Common myeloid progenitor, CD34-positive (primary cell): Measurements from ENCODE around the gene ITPR2.

Experiments
- CTCF ChIA-PET: fragments of 350-600 bp; sonication (Branson Sonifier 250); formaldehyde crosslinking; loops from one replicate; lab custom pipeline; 2021; ENCODE audit warnings: antibody characterized with exemption; lab: Charles Lee
- POLR2A ChIA-PET: fragments of 350-600 bp; sonication (Branson Sonifier 250); formaldehyde crosslinking; loops from one replicate; lab custom pipeline; 2021; ENCODE audit warnings: antibody characterized with exemption; lab: Charles Lee
- DNase-seq, 3 donors: peaks; one replicate each; pipeline versions ENCODE4 v3.0.0 to v3.0.0-alpha.2; 2013
- H3K27ac ChIP-seq, 2 experiments: 1 replicate in 1 of 2; 2 replicates in 1 of 2; pipeline ENCODE4 v1.7.0; 2013; ENCODE audit warnings: inconsistent platforms in 2 of 2, low read length in 2 of 2, mild to moderate bottlenecking in 2 of 2, low read depth in 1 of 2, moderate library complexity in 1 of 2; ENCODE audit not compliant: severe bottlenecking in 2 of 2, insufficient read depth in 1 of 2, poor library complexity in 1 of 2
- H3K27me3 ChIP-seq, 5 experiments: replicated peaks in 2 of 5; 1 replicate in 3 of 5; 2 replicates in 2 of 5; pipeline versions ENCODE4 v1.6.1 to v1.7.0; 2013; ENCODE audit warnings: low read length in 4 of 5, mild to moderate bottlenecking in 2 of 5, moderate library complexity in 2 of 5, inconsistent platforms in 1 of 5; ENCODE audit not compliant: insufficient read depth in 5 of 5, control insufficient read depth in 4 of 5
- H3K36me3 ChIP-seq, 4 experiments: 1 replicate in 2 of 4; 2 replicates in 2 of 4; pipeline versions ENCODE4 v1.6.1 to v1.7.0; 2013; ENCODE audit warnings: low read length in 3 of 4, control low read depth in 1 of 4, mild to moderate bottlenecking in 1 of 4; ENCODE audit not compliant: control insufficient read depth in 4 of 4, insufficient read depth in 4 of 4
- H3K4me1 ChIP-seq, 4 experiments: 1 replicate in 3 of 4; 2 replicates in 1 of 4; pipeline versions ENCODE4 v1.6.1 to v1.7.1; 2013; ENCODE audit warnings: low read length in 3 of 4, mild to moderate bottlenecking in 3 of 4, control low read depth in 1 of 4, inconsistent platforms in 1 of 4, moderate library complexity in 1 of 4; ENCODE audit not compliant: control insufficient read depth in 4 of 4, insufficient read depth in 4 of 4; ENCODE audit errors: control extremely low read depth in 1 of 4
- H3K4me3 ChIP-seq, 7 experiments: 1 replicate in 4 of 7; 2 replicates in 3 of 7; pipeline versions ENCODE4 v1.5.1 to v1.7.0; 2013; ENCODE audit warnings: mild to moderate bottlenecking in 7 of 7, low read length in 6 of 7, moderate library complexity in 6 of 7, inconsistent platforms in 2 of 7, low read depth in 2 of 7, control low read depth in 1 of 7; ENCODE audit not compliant: insufficient read depth in 4 of 7, control insufficient read depth in 1 of 7; ENCODE audit errors: extremely low read depth in 1 of 7
- H3K9me3 ChIP-seq, 5 experiments: 1 replicate in 4 of 5; 2 replicates in 1 of 5; pipeline versions ENCODE4 v1.6.1 to v1.7.1; 2013; ENCODE audit warnings: low read length in 4 of 5, mild to moderate bottlenecking in 2 of 5, inconsistent platforms in 1 of 5, low read depth in 1 of 5, moderate library complexity in 1 of 5; ENCODE audit not compliant: control insufficient read depth in 4 of 5, insufficient read depth in 2 of 5; ENCODE audit errors: control extremely low read depth in 1 of 5
- WGBS: methylation state at CpG from one replicate; pipeline ENCODE4 v1.1.5; 2013; ENCODE audit not compliant: insufficient coverage; 5-methylcytosine and 5-hydroxymethylcytosine counted together

ITPR2 gene

DNA sequence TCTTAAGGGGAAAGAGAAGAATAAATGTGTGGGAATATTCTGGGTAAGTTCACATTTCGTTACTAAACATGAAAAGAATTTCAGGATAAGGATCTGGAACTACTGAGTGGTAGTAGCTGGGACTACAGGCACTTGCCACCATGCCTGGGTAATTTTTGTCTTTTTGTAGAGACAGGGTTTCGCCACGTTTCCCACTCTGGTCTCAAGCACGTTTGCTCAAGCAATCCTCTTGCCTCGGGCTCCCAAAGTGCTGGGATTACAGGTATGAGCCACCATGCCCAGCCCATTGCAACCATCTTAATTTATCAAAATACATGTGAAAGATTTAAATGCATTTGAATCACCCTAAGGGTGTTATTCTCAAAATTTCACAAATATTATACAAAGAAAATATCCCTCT, 26.4 kb downstream of the ITPR2 start:
- H3K27me3 ChIP-seq, result no peaks in the 10 kb centered on the region
- H3K27ac ChIP-seq, result no peak overlapping the region
- peaks cover 0 to under 1% (median 0%) of the 10 kb centered on the region in 5 experiments for H3K9me3 ChIP-seq
- ChIA-PET POLR2A (no interaction called here), CTCF (no interaction called here)
- H3K4me1 ChIP-seq, result peaks cover 0 to 5% (median 0%) of the 10 kb centered on the region in 4 experiments
- H3K4me3 ChIP-seq, result no peak overlapping the region
- peaks cover 0 to 9% (median 4%) of the 10 kb centered on the region in 4 experiments for H3K36me3 ChIP-seq
- DNase-seq, result no peak
- 92% methylated on average over 5 of the region's 5 CpGs for WGBS

GRCh38 chr12:26805401-26805971, 27.5 kb downstream of the ITPR2 start:
- H3K36me3 ChIP-seq, result peaks cover 4 to 15% (median 9%) of the 10 kb centered on the region in 4 experiments
- peaks cover 0 to 1% (median 0%) of the 10 kb centered on the region in 5 experiments for H3K9me3 ChIP-seq
- CTCF ChIA-PET, result no interaction called here
- no peak for DNase-seq
- WGBS, result 100% methylated on average over 2 of the region's 5 CpGs
- H3K4me1 ChIP-seq, result peaks cover 0 to 5% (median 0%) of the 10 kb centered on the region in 4 experiments
- no peaks in the 10 kb centered on the region for H3K27me3 ChIP-seq
- POLR2A ChIA-PET, result interaction anchor here (0.8 to 1.0 kb wide), 2 partner anchors 28 to 120 kb away, joined by 3 to 4 read pairs; no protein-coding TSS in a partner anchor
- no peak overlapping the region for H3K4me3 ChIP-seq
- H3K27ac ChIP-seq, result no peak overlapping the region

- POLR2A ChIA-PET, result no interaction called here
- Histone ChIP-seq H3K27ac (no peak overlapping the region), H3K4me1 (peaks cover 0 to 15% (median 4%) of the 10 kb centered on the region in 4 experiments), H3K9me3 (peaks cover 0 to 1% (median 0%) of the 10 kb centered on the region in 5 experiments), H3K36me3 (peaks cover 4 to 13% (median 7%) of the 10 kb centered on the region in 4 experiments), H3K4me3 (no peak overlapping the region), H3K27me3 (no peaks in the 10 kb centered on the region)
- whole genome bisulfite sequencing, result 80% methylated on average over 1 of the region's 2 CpGs
- CTCF ChIA-PET, result interaction anchor here (0.7 to 1.1 kb wide), 2 partner anchors 82 to 100 kb away, joined by 3 read pairs; no protein-coding TSS in a partner anchor
- DNase-seq, result no peak
Observed at GRCh38 chr12:26803552-26803951, 29.4 kb downstream of the ITPR2 start.

DNA sequence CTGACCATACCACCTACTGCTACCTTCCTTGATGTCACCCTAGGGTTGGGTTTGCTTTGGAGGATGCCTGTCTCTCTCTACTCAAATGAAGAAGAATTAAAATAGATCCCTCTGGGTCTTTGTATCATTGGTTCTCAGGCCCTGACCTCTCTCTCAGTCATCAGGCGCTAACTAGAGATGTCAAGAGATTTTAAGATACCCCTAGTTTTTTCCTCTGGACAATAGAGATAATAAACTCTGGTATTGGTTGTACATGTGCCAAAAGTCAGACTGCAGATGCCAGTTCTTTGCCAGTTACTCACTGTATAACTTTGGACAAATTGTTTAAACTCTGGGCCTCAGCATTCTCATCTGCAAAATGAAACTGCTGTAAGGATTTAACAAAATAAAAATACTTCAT, 31.5 kb downstream of the ITPR2 start:
- Histone ChIP-seq H3K9me3 (peaks cover 0 to 1% (median 0%) of the 10 kb centered on the region in 5 experiments), H3K4me3 (no peak overlapping the region), H3K4me1 (peaks cover 0 to 23% (median 10%) of the 10 kb centered on the region in 4 experiments), H3K27me3 (no peaks in the 10 kb centered on the region), H3K36me3 (peaks cover 2 to 11% (median 4%) of the 10 kb centered on the region in 4 experiments), H3K27ac (no peak overlapping the region)
- no peak for DNase-seq
- ChIA-PET POLR2A (no interaction called here), CTCF (interaction anchor here (1.3 kb wide), 1 partner anchor 22 kb away, joined by 3 read pairs; no protein-coding TSS in a partner anchor)
- WGBS, result no CpG with 5 or more reads among the region's 1 CpG

- H3K27ac ChIP-seq, result no peak overlapping the region
- H3K4me1 ChIP-seq, result peaks cover 0 to 23% (median 10%) of the 10 kb centered on the region in 4 experiments
- peaks cover 2 to 11% (median 4%) of the 10 kb centered on the region in 4 experiments for H3K36me3 ChIP-seq
- 98% methylated on average over 7 of the region's 7 CpGs for WGBS
- ChIA-PET CTCF (interaction anchor here (1.0 to 1.4 kb wide), 3 partner anchors 12 to 30 kb away, joined by 3 to 5 read pairs (median 3); no protein-coding TSS in a partner anchor), POLR2A (no interaction called here)
- H3K4me3 ChIP-seq, result no peak overlapping the region
- no peaks in the 10 kb centered on the region for H3K27me3 ChIP-seq
- no peak for DNase-seq
- peaks cover 0 to 1% (median 0%) of the 10 kb centered on the region in 5 experiments for H3K9me3 ChIP-seq
Observed at GRCh38 chr12:26800858-26801257, 32.1 kb downstream of the ITPR2 start.

GRCh38 chr12:26800347-26800746, 32.6 kb downstream of the ITPR2 start:
- peaks cover 0 to 1% (median 0%) of the 10 kb centered on the region in 5 experiments for H3K9me3 ChIP-seq
- ChIA-PET CTCF (interaction anchor here (1.0 to 1.4 kb wide), 3 partner anchors 13 to 30 kb away, joined by 3 to 5 read pairs (median 3); no protein-coding TSS in a partner anchor), POLR2A (no interaction called here)
- no peak overlapping the region for H3K4me3 ChIP-seq
- peaks cover 0 to 23% (median 10%) of the 10 kb centered on the region in 4 experiments for H3K4me1 ChIP-seq
- no peaks in the 10 kb centered on the region for H3K27me3 ChIP-seq
- DNase-seq, result no peak
- no peak overlapping the region for H3K27ac ChIP-seq
- peaks cover 2 to 11% (median 4%) of the 10 kb centered on the region in 4 experiments for H3K36me3 ChIP-seq

DNA sequence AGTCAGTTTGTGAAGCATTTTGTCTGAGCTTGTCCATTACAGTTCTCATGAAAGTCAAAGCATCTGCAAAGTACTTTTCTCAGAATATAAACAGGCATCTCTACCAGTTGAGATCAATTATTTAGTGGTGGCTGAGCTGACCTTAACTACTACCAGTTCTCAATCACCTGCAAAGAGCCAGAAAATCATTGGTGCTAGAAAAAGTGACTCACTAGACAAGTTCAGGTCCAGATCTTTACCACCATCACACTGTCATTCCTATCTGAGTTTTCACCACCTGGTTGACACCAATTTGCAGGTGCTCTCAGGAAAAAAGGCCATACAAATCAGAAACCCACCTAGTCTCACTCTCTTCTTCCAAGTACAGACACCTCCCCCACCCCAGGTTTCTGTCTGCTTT, 33.3 kb downstream of the ITPR2 start:
- no peak for DNase-seq
- CTCF ChIA-PET, result interaction anchor here (1.4 kb wide), 1 partner anchor 13 kb away, joined by 5 read pairs; no protein-coding TSS in a partner anchor

More for the DNA sequence above, 33.3 kb downstream of the ITPR2 start:
- POLR2A ChIA-PET, result no interaction called here
- Histone ChIP-seq H3K4me3 (no peak overlapping the region), H3K36me3 (peaks cover 2 to 11% (median 4%) of the 10 kb centered on the region in 4 experiments), H3K4me1 (peaks cover 0 to 23% (median 10%) of the 10 kb centered on the region in 4 experiments), H3K27ac (no peak overlapping the region), H3K27me3 (no peaks in the 10 kb centered on the region), H3K9me3 (peaks cover 0 to 1% (median 0%) of the 10 kb centered on the region in 5 experiments)
